ENCODE measurements around the gene CXCL17.

Gene CXCL17

GRCh38 chr19:42424712-42425131 lies 18.0 kb downstream of the CXCL17 start:
- no peak for DNase-seq (ENCODE audit: low read depth in 2 of 3, low spot score in 2 of 3)

- no peak for DNase-seq (ENCODE audit: low read depth in 2 of 3, low spot score in 2 of 3)
Observed at GRCh38 chr19:42424345-42424707, 18.4 kb downstream of the CXCL17 start.

GRCh38 chr19:42423462-42424344 lies 19.0 kb downstream of the CXCL17 start:
- peak; percentile 80 to 84 (median 83) for DNase-seq (ENCODE audit: low read depth in 2 of 3, low spot score in 2 of 3)

- DNase-seq (ENCODE audit: low read depth in 2 of 3, low spot score in 2 of 3), result peak in 2 of 3 experiments; percentile 19 to 26
Observed at GRCh38 chr19:42422901-42423461, 19.8 kb downstream of the CXCL17 start.

GRCh38 chr19:42422092-42422900 lies 20.4 kb downstream of the CXCL17 start:
- DNase-seq (ENCODE audit: low read depth in 2 of 3, low spot score in 2 of 3), result no peak

GRCh38 chr19:42421591-42422031 lies 21.1 kb downstream of the CXCL17 start:
- no peak for DNase-seq (ENCODE audit: low read depth in 2 of 3, low spot score in 2 of 3)

GRCh38 chr19:42421101-42421500 lies 21.6 kb downstream of the CXCL17 start:
- DNase-seq (ENCODE audit: low read depth in 2 of 3, low spot score in 2 of 3), result no peak

- DNase-seq (ENCODE audit: low read depth in 2 of 3, low spot score in 2 of 3), result peak in 1 of 3 experiments; percentile 45
Observed at GRCh38 chr19:42420055-42420544, 22.6 kb downstream of the CXCL17 start.

GRCh38 chr19:42419309-42419708 lies 23.4 kb downstream of the CXCL17 start:
- DNase-seq (ENCODE audit: low read depth in 2 of 3, low spot score in 2 of 3), result no peak

- no peak for DNase-seq (ENCODE audit: low read depth in 2 of 3, low spot score in 2 of 3)
Observed at GRCh38 chr19:42412661-42413076, 30.1 kb downstream of the CXCL17 start.

GRCh38 chr19:42412227-42412626 lies 30.5 kb downstream of the CXCL17 start:
- no peak for DNase-seq (ENCODE audit: low read depth in 2 of 3, low spot score in 2 of 3)

- DNase-seq (ENCODE audit: low read depth in 2 of 3, low spot score in 2 of 3), result no peak
Observed at GRCh38 chr19:42411581-42412178, 31.1 kb downstream of the CXCL17 start.

GRCh38 chr19:42410371-42410770 lies 32.4 kb downstream of the CXCL17 start:
- DNase-seq (ENCODE audit: low read depth in 2 of 3, low spot score in 2 of 3), result no peak

- DNase-seq (ENCODE audit: low read depth in 2 of 3, low spot score in 2 of 3), result no peak
Observed at GRCh38 chr19:42409477-42409876, 33.3 kb downstream of the CXCL17 start.

GRCh38 chr19:42407816-42408175 lies 35.0 kb downstream of the CXCL17 start:
- no peak for DNase-seq (ENCODE audit: low read depth in 2 of 3, low spot score in 2 of 3)

- no peak for DNase-seq (ENCODE audit: low read depth in 2 of 3, low spot score in 2 of 3)
Observed at GRCh38 chr19:42407085-42407815, 35.5 kb downstream of the CXCL17 start.

- DNase-seq (ENCODE audit: low read depth in 2 of 3, low spot score in 2 of 3), result no peak
Observed at GRCh38 chr19:42406111-42406510, 36.6 kb downstream of the CXCL17 start.

- DNase-seq (ENCODE audit: low read depth in 2 of 3, low spot score in 2 of 3), result no peak
Observed at GRCh38 chr19:42403586-42403985, 39.2 kb downstream of the CXCL17 start.

GRCh38 chr19:42402376-42403116 lies 40.2 kb downstream of the CXCL17 start:
- no peak for DNase-seq (ENCODE audit: low read depth in 2 of 3, low spot score in 2 of 3)

All from activated CD8-positive, alpha-beta memory T cell treated with anti-CD3 and anti-CD28 coated beads for 48 hours (primary cell).